Liver (tissue), 2 donors: ENCODE results near the gene SLC25A38.

Experiments
- CTCF ChIP-seq: fragments of 150-350 bp; IDR thresholded peaks from 2 replicates; pipeline ENCODE4 v1.5.1; 2017; ENCODE audit warnings: improper control_type of control experiment, low read depth, low read length; ENCODE audit not compliant: missing input control
- MAX ChIP-seq: IDR thresholded peaks from 2 replicates; pipeline ENCODE4 v1.6.1; 2016; ENCODE audit warnings: antibody characterized with exemption
- REST ChIP-seq: IDR thresholded peaks from 2 replicates; pipeline ENCODE4 v1.6.1; 2016; ENCODE audit warnings: antibody characterized with exemption, mild to moderate bottlenecking
- YY1 ChIP-seq: IDR thresholded peaks from 2 replicates; pipeline ENCODE4 v1.6.1; 2016; ENCODE audit warnings: antibody characterized with exemption, mild to moderate bottlenecking
- donor health status: healthy.

- TF ChIP-seq YY1 (no peak), CTCF (no peak), MAX (no peak), REST (no peak)
Observed at GRCh38 chr3:39390181-39390580, 7.0 kb downstream of the SLC25A38 start.
